WTC11 (cell line): ENCODE measurements around the gene EBP. TPM values are rescaled to one million over a fixed set of nuclear protein-coding genes. Genes with fewer than 3 reads are reported as not detected.

Experiments
- ATAC-seq: fragments of 200-7000 bp; cut with Tn5 transposase; 2 replicates; pipeline ENCODE4 v1.10.0; 2021; ENCODE audit warnings: mild to moderate bottlenecking, moderate library complexity
- Bru-seq: library from RNA; stranded (reverse); fragments of 400-500 nt; gene quantifications from one replicate; lab custom pipeline; 2021; lab: Mats Ljungman, UMichigan
- CTCF ChIA-PET: fragments of 300-600 bp; sonication (Branson Sonifier 250); formaldehyde crosslinking; loops from one replicate; lab custom pipeline; 2021; ENCODE audit warnings: antibody characterized with exemption; lab: Charles Lee
- POLR2A ChIA-PET: fragments of 350-600 bp; sonication (Branson Sonifier 250); formaldehyde crosslinking; loops from one replicate; lab custom pipeline; 2021; ENCODE audit warnings: antibody characterized with exemption; lab: Charles Lee
- DNase-seq: peaks from one replicate; pipeline ENCODE4 v3.0.0; 2021; ENCODE audit warnings: low spot score
- H3K27ac Mint-ChIP-seq: 2 replicates; pipeline ENCODE4 v1.8.0; 2021; ENCODE audit warnings: mixed read lengths
- H3K27me3 Mint-ChIP-seq: 2 replicates; pipeline ENCODE4 v1.8.0; 2021; ENCODE audit warnings: low read depth, mild to moderate bottlenecking, moderate library complexity, mixed read lengths
- H3K36me3 Mint-ChIP-seq: 2 replicates; pipeline ENCODE4 v1.8.0; 2021; ENCODE audit warnings: mixed read lengths
- H3K4me1 Mint-ChIP-seq: 2 replicates; pipeline ENCODE4 v1.8.0; 2022; ENCODE audit warnings: mixed read lengths
- H3K4me3 Mint-ChIP-seq: 2 replicates; pipeline ENCODE4 v1.8.0; 2021; ENCODE audit warnings: mild to moderate bottlenecking, moderate library complexity, mixed read lengths
- H3K9me3 Mint-ChIP-seq: 2 replicates; pipeline ENCODE4 v1.8.0; 2021; ENCODE audit warnings: mixed read lengths
- ATF1 ChIP-seq: sonication (generic); formaldehyde crosslinking; IDR thresholded peaks from 2 replicates; pipeline ENCODE4 v1.8.1; 2023; ENCODE audit warnings: mild to moderate bottlenecking, moderate library complexity, missing genetic modification reagents
- ELF4 ChIP-seq: sonication (generic); formaldehyde crosslinking; IDR thresholded peaks from 2 replicates; pipeline ENCODE4 v1.8.1; 2022; ENCODE audit warnings: low read depth, mild to moderate bottlenecking, moderate library complexity, missing genetic modification reagents
- ETV6 ChIP-seq: sonication (generic); formaldehyde crosslinking; IDR thresholded peaks from 2 replicates; pipeline ENCODE4 v1.8.1; 2022; ENCODE audit warnings: mild to moderate bottlenecking, missing genetic modification reagents
- FOXK1 ChIP-seq: sonication (generic); formaldehyde crosslinking; IDR thresholded peaks from 2 replicates; pipeline ENCODE4 v1.8.0; 2022; ENCODE audit warnings: mild to moderate bottlenecking, moderate library complexity, missing genetic modification reagents
- FOXP1 ChIP-seq: sonication (generic); formaldehyde crosslinking; IDR thresholded peaks from 2 replicates; pipeline ENCODE4 v1.8.0; 2022; ENCODE audit warnings: missing genetic modification reagents, mild to moderate bottlenecking, moderate library complexity, borderline replicate concordance
- JUN ChIP-seq: sonication (generic); formaldehyde crosslinking; IDR thresholded peaks from 2 replicates; pipeline ENCODE4 v1.8.0; 2023; ENCODE audit warnings: mild to moderate bottlenecking, missing genetic modification reagents
- KAT7 ChIP-seq: sonication (generic); formaldehyde crosslinking; IDR thresholded peaks from 2 replicates; pipeline ENCODE4 v1.8.1; 2023; ENCODE audit warnings: missing genetic modification reagents, mild to moderate bottlenecking, borderline replicate concordance
- NFATC4 ChIP-seq: fragments of 250-450 bp; sonication (Bioruptor Pico); IDR thresholded peaks from 2 replicates; pipeline ENCODE4 v1.9.0; 2021; ENCODE audit warnings: mild to moderate bottlenecking
- NFYB ChIP-seq: sonication (generic); formaldehyde crosslinking; conservative IDR thresholded peaks from 2 replicates; pipeline ENCODE4 v1.8.0; 2022; ENCODE audit warnings: low read depth, missing genetic modification reagents
- NR3C1 ChIP-seq: sonication (generic); formaldehyde crosslinking; conservative IDR thresholded peaks from 2 replicates; pipeline ENCODE4 v1.8.1; 2023; ENCODE audit warnings: low read depth, mild to moderate bottlenecking, missing genetic modification reagents
- OVOL2 ChIP-seq: fragments of 250-450 bp; sonication (Bioruptor Pico); IDR thresholded peaks from 2 replicates; pipeline ENCODE4 v1.9.0; 2021; ENCODE audit warnings: mild to moderate bottlenecking, borderline replicate concordance
- SOX15 ChIP-seq: fragments of 250-450 bp; sonication (Bioruptor Pico); IDR thresholded peaks from 2 replicates; pipeline ENCODE4 v1.9.0; 2021; ENCODE audit warnings: mild to moderate bottlenecking
- TEAD1 ChIP-seq: sonication (generic); formaldehyde crosslinking; IDR thresholded peaks from 2 replicates; pipeline ENCODE4 v1.8.0; 2022; ENCODE audit warnings: mild to moderate bottlenecking, missing genetic modification reagents
- TP53 ChIP-seq: sonication (generic); formaldehyde crosslinking; IDR thresholded peaks from 2 replicates; pipeline ENCODE4 v1.8.1; 2023; ENCODE audit warnings: mild to moderate bottlenecking, missing genetic modification reagents
- USF1 ChIP-seq: sonication (generic); formaldehyde crosslinking; IDR thresholded peaks from 2 replicates; pipeline ENCODE4 v1.8.0; 2022; ENCODE audit warnings: mild to moderate bottlenecking, missing genetic modification reagents
- ZNF263 ChIP-seq: sonication (generic); formaldehyde crosslinking; IDR thresholded peaks from 2 replicates; pipeline ENCODE4 v1.8.1; 2022; ENCODE audit warnings: low read depth, mild to moderate bottlenecking, moderate library complexity, missing genetic modification reagents
- ZNF423 ChIP-seq: fragments of 250-450 bp; sonication (Bioruptor Pico); IDR thresholded peaks from 2 replicates; pipeline ENCODE4 v2.1.2; 2022; ENCODE audit warnings: mild to moderate bottlenecking, moderate library complexity
- ZNF671 ChIP-seq: fragments of 250-450 bp; sonication (Bioruptor Pico); IDR thresholded peaks from 2 replicates; pipeline ENCODE4 v1.8.0; 2021; ENCODE audit warnings: mild to moderate bottlenecking
- long read RNA-seq, 3 experiments: library from RNA in 1 of 3; library from capped mRNA in 1 of 3; library from polyadenylated mRNA in 1 of 3; unstranded in 2 of 3; stranded (forward) in 1 of 3; transcript quantifications; one replicate each; pipeline ENCODE4 v2.0.0, GENCODE V29; 2021
- total RNA-seq: library from RNA; stranded (reverse); gene quantifications from 3 replicates; pipeline ENCODE4 v1.2.3, GENCODE V29; 2021
- TF ChIP-seq, protein P1 (sequence below): fragments of 250-450 bp; sonication (Bioruptor Pico); IDR thresholded peaks from 2 replicates; pipeline ENCODE4 v1.9.0; 2021; ENCODE audit warnings: mild to moderate bottlenecking, borderline replicate concordance
- TF ChIP-seq, protein P2 (sequence below): sonication (generic); formaldehyde crosslinking; IDR thresholded peaks from 2 replicates; pipeline ENCODE4 v1.8.1; 2023; ENCODE audit warnings: mild to moderate bottlenecking, missing genetic modification reagents
- TF ChIP-seq, protein P3 (sequence below): sonication (generic); formaldehyde crosslinking; IDR thresholded peaks from 2 replicates; pipeline ENCODE4 v1.8.1; 2023; ENCODE audit warnings: mild to moderate bottlenecking, missing genetic modification reagents, moderate library complexity
- TF ChIP-seq, protein P4 (sequence below): sonication (generic); formaldehyde crosslinking; IDR thresholded peaks from 2 replicates; pipeline ENCODE4 v1.8.1; 2023; ENCODE audit warnings: mild to moderate bottlenecking, missing genetic modification reagents, moderate library complexity
- TF ChIP-seq, protein P5 (sequence below): fragments of 200-600 bp; IDR thresholded peaks from 2 replicates; pipeline ENCODE4 v1.8.0; 2022; ENCODE audit warnings: antibody characterized with exemption
- TF ChIP-seq, protein P6 (sequence below): fragments of 250-450 bp; sonication (Bioruptor Pico); IDR thresholded peaks from 2 replicates; pipeline ENCODE4 v1.9.0; 2021; ENCODE audit warnings: mild to moderate bottlenecking

EBP gene
- total RNA-seq, result 129 to 145 TPM (median 138 TPM) in 3 replicates
- percentile 74 among the genes with signal in this experiment for Bru-seq, nascent RNA
- long read RNA-seq, experiment 1, transcript EBP-205 (5 exons, 1,775 nt), result major isoform, 117 of 148 reads
- long read RNA-seq, experiment 1, transcript EBP-206 (5 exons, 796 nt), result minor isoform, 9 of 148 reads
- long read RNA-seq, experiment 1, transcript EBP-201 (5 exons, 904 nt), result minor isoform, 8 of 148 reads
- long read RNA-seq, experiment 1, partial matches to known transcripts, result 7 of 148 reads
- long read RNA-seq, experiment 1, other reads (novel, unspliced or antisense), result 7 of 148 reads
- long read RNA-seq, experiment 2, transcript EBP-205 (5 exons, 1,775 nt), result major isoform, 66 of 124 reads
- long read RNA-seq, experiment 2, transcript EBP-201 (5 exons, 904 nt), result minor isoform, 12 of 124 reads
- long read RNA-seq, experiment 2, partial matches to known transcripts, result 30 of 124 reads
- long read RNA-seq, experiment 2, other reads (novel, unspliced or antisense), result 12 of 124 reads
- long read RNA-seq, experiment 3, transcript EBP-205 (5 exons, 1,775 nt), result major isoform, 32 of 86 reads
- long read RNA-seq, experiment 3, transcript EBP-201 (5 exons, 904 nt), result minor isoform, 21 of 86 reads
- long read RNA-seq, experiment 3, transcript EBP-206 (5 exons, 796 nt), result minor isoform, 14 of 86 reads
- long read RNA-seq, experiment 3, partial matches to known transcripts, result 6 of 86 reads
- long read RNA-seq, experiment 3, other reads (novel, unspliced or antisense), result 13 of 86 reads

DNA sequence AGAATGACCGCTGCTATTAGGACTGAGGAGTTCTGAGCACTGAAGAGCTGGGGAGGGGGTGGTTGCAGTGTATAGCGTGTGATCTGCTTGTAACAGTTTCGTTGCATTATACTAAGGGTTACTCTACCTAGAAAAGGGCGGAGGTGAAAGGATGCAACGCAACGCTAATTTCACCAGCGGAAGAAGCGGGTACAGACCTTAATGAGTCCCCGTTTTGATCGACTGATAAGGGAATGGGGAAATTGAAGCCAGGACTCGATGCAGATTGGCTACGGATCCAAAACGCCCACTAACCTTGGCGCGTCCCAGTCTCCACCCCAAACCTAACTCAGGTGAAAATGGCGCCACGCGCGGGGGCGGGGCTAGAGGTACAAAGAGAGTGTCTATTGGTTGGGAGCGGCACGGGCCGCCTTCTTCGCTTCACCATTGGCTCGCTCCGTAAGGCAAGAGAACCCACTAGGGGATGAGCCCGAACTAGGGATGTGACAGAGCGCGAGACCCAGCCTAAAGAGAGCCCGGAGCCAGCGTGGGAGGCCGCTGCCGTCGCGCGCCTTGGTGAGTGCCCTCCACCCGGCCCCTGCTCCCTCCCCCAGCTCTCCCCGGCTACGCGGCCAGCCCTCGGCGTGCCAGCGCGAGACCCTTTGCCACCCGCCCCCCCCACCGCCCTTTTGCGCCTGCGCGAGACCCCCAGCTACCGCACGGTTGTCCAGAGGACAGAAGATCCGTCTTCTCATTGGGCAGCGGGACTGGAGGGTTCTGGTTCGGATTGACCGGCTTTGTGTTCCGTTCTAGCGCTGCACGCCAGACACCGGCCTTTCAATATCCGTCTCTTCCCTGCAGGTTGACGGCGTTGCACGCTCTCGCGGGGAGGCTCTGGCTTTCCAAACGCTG, at the start of gene EBP:
EBP (plus strand) TSS at position 456 of the 891 bp plus-strand sequence. CDS start 1,964 bp downstream, outside the sequence.
- Mint-ChIP-seq H3K9me3 (no peaks in the 10 kb centered on the region), H3K27ac (peak within 1 kb of the TSS; percentile 97), H3K36me3 (peaks cover 12% of the 10 kb centered on the region), H3K4me1 (peaks cover 11% of the 10 kb centered on the region), H3K27me3 (no peaks in the 10 kb centered on the region), H3K4me3 (peak within 1 kb of the TSS; percentile 82)
- peak; percentile 95 for ATAC-seq
- ChIA-PET POLR2A (interaction anchor here (0.6 to 1.3 kb wide), 2 partner anchors 53 to 702 kb away, joined by 4 to 9 read pairs; no protein-coding TSS in a partner anchor), CTCF (interaction anchor here (0.6 kb wide), 3 partner anchors 60 to 1023 kb away, joined by 3 to 4 read pairs (median 4); no protein-coding TSS in a partner anchor)
- DNase-seq, result peak; percentile 88
- TF ChIP-seq, protein P1, sequence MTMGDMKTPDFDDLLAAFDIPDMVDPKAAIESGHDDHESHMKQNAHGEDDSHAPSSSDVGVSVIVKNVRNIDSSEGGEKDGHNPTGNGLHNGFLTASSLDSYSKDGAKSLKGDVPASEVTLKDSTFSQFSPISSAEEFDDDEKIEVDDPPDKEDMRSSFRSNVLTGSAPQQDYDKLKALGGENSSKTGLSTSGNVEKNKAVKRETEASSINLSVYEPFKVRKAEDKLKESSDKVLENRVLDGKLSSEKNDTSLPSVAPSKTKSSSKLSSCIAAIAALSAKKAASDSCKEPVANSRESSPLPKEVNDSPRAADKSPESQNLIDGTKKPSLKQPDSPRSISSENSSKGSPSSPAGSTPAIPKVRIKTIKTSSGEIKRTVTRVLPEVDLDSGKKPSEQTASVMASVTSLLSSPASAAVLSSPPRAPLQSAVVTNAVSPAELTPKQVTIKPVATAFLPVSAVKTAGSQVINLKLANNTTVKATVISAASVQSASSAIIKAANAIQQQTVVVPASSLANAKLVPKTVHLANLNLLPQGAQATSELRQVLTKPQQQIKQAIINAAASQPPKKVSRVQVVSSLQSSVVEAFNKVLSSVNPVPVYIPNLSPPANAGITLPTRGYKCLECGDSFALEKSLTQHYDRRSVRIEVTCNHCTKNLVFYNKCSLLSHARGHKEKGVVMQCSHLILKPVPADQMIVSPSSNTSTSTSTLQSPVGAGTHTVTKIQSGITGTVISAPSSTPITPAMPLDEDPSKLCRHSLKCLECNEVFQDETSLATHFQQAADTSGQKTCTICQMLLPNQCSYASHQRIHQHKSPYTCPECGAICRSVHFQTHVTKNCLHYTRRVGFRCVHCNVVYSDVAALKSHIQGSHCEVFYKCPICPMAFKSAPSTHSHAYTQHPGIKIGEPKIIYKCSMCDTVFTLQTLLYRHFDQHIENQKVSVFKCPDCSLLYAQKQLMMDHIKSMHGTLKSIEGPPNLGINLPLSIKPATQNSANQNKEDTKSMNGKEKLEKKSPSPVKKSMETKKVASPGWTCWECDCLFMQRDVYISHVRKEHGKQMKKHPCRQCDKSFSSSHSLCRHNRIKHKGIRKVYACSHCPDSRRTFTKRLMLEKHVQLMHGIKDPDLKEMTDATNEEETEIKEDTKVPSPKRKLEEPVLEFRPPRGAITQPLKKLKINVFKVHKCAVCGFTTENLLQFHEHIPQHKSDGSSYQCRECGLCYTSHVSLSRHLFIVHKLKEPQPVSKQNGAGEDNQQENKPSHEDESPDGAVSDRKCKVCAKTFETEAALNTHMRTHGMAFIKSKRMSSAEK, result no peak
- TF ChIP-seq ZNF671 (no peak), ZNF263 (CRISPR knock-in tag) (no peak), JUN (CRISPR knock-in tag) (no peak), NR3C1 (no peak), TP53 (CRISPR knock-in tag) (no peak), OVOL2 (no peak), ETV6 (CRISPR knock-in tag) (0 out of 2 replicates have a peak, but pooled peaks have one; percentile 16), ZNF423 (CRISPR knock-in tag) (no peak), SOX15 (CRISPR knock-in tag) (no peak), NFYB (CRISPR knock-in tag) (peak; percentile 59), ATF1 (CRISPR knock-in tag) (no peak), TEAD1 (no peak), FOXP1 (CRISPR knock-in tag) (peak; percentile 19; the same call in 1 of the 2 replicates), KAT7 (no peak), NFATC4 (CRISPR knock-in tag) (no peak), ELF4 (CRISPR knock-in tag) (no peak), USF1 (CRISPR knock-in tag) (peak; percentile 82), FOXK1 (CRISPR knock-in tag) (0 out of 2 replicates have a peak, but pooled peaks have one; percentile 20)
- TF ChIP-seq, protein P2, sequence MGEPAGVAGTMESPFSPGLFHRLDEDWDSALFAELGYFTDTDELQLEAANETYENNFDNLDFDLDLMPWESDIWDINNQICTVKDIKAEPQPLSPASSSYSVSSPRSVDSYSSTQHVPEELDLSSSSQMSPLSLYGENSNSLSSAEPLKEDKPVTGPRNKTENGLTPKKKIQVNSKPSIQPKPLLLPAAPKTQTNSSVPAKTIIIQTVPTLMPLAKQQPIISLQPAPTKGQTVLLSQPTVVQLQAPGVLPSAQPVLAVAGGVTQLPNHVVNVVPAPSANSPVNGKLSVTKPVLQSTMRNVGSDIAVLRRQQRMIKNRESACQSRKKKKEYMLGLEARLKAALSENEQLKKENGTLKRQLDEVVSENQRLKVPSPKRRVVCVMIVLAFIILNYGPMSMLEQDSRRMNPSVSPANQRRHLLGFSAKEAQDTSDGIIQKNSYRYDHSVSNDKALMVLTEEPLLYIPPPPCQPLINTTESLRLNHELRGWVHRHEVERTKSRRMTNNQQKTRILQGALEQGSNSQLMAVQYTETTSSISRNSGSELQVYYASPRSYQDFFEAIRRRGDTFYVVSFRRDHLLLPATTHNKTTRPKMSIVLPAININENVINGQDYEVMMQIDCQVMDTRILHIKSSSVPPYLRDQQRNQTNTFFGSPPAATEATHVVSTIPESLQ (CRISPR knock-in tag), result no peak
- TF ChIP-seq, protein P3, sequence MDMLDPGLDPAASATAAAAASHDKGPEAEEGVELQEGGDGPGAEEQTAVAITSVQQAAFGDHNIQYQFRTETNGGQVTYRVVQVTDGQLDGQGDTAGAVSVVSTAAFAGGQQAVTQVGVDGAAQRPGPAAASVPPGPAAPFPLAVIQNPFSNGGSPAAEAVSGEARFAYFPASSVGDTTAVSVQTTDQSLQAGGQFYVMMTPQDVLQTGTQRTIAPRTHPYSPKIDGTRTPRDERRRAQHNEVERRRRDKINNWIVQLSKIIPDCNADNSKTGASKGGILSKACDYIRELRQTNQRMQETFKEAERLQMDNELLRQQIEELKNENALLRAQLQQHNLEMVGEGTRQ, result peak; percentile 78
- TF ChIP-seq, protein P4, sequence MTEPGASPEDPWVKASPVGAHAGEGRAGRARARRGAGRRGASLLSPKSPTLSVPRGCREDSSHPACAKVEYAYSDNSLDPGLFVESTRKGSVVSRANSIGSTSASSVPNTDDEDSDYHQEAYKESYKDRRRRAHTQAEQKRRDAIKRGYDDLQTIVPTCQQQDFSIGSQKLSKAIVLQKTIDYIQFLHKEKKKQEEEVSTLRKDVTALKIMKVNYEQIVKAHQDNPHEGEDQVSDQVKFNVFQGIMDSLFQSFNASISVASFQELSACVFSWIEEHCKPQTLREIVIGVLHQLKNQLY (CRISPR knock-in tag), result no peak
- TF ChIP-seq, protein P5, sequence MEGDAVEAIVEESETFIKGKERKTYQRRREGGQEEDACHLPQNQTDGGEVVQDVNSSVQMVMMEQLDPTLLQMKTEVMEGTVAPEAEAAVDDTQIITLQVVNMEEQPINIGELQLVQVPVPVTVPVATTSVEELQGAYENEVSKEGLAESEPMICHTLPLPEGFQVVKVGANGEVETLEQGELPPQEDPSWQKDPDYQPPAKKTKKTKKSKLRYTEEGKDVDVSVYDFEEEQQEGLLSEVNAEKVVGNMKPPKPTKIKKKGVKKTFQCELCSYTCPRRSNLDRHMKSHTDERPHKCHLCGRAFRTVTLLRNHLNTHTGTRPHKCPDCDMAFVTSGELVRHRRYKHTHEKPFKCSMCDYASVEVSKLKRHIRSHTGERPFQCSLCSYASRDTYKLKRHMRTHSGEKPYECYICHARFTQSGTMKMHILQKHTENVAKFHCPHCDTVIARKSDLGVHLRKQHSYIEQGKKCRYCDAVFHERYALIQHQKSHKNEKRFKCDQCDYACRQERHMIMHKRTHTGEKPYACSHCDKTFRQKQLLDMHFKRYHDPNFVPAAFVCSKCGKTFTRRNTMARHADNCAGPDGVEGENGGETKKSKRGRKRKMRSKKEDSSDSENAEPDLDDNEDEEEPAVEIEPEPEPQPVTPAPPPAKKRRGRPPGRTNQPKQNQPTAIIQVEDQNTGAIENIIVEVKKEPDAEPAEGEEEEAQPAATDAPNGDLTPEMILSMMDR, result no peak
- TF ChIP-seq, protein P6, sequence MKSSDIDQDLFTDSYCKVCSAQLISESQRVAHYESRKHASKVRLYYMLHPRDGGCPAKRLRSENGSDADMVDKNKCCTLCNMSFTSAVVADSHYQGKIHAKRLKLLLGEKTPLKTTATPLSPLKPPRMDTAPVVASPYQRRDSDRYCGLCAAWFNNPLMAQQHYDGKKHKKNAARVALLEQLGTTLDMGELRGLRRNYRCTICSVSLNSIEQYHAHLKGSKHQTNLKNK (CRISPR knock-in tag), result no peak
